TTC549 (cell line): ENCODE data around the gene CEP152.

Source experiments
- FAIRE-seq: peaks from 2 replicates; lab custom pipeline; 2012; peaks lifted over from hg19 to GRCh38; lab: Jason Lieb, UNC

CEP152 gene

DNA sequence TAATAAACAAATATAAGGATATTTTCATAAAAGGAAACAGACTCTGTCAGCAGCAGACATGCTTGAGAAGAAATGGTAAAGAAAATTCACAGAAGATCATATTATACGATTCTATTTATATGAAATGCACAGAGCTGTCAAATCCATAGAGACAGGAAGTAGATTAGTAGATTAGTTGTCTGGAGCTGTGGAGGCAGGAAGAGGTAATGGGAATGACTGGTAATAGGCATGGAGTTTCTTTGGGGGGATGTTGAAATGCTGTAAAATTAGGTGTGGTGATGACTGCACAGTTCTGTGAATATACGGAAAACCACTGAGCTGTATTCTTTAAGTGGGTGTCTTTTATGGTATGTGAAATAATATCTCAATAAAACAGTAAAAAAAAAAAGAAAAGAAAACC is 35.3 kb downstream of the CEP152 start:
- FAIRE-seq: no peak

DNA sequence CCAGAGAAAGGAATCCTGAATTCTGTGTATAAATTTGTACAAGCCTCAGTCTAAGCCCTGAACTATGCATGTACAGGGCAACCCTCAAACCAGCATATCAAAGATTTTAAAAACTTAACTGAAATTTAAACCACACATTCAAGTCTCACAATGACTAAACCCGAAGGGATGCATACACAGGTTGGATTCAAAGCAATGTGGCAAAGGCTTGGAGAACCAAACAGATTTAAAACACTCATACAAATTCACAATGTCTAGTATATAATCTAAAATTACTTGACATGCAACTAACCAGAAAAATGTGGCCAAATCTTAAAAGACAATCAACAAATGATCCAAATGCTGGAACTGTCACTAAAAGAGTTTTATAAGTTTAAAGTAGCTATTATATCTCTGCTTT is 36.4 kb downstream of the CEP152 start:
- no peak for FAIRE-seq

DNA sequence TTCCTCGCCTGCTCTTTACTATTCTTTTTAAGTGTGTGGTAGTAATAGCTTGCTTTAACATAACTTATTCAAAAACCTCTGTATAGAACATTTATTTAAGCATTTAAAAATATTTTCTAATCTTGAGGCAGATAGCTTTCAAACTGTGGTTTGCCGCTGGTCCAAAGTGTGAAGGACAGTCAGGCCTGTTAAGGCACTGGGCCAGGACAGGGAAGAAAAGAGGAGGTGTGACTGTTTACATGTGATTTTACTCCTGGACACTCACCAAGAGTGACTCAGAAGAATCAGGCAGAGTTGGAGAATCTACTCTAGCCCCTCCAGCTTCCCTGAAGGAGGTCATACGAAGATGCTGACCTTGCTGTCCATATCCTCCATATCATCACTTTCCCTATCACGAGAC is 44.7 kb downstream of the CEP152 start:
- FAIRE-seq: no peak

DNA sequence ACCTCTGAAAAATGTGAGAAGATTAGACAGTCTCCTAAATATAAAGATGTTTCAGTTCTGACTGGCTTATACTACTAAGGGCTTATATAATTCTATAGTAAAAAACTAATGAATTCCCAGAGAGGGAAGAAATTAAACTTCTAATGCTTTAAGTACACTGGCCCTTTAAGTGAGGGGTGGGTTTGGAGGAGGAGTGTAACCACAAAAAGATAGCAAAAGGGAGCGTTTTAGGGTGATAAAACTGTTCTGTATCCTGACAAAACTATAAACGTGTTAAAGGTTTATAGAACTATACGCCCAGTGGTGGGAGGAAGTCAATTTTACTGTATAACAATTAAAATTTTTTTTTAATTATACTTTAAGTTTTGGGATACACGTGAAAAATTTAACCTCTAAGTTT is 45.8 kb downstream of the CEP152 start:
- FAIRE-seq: no peak

DNA sequence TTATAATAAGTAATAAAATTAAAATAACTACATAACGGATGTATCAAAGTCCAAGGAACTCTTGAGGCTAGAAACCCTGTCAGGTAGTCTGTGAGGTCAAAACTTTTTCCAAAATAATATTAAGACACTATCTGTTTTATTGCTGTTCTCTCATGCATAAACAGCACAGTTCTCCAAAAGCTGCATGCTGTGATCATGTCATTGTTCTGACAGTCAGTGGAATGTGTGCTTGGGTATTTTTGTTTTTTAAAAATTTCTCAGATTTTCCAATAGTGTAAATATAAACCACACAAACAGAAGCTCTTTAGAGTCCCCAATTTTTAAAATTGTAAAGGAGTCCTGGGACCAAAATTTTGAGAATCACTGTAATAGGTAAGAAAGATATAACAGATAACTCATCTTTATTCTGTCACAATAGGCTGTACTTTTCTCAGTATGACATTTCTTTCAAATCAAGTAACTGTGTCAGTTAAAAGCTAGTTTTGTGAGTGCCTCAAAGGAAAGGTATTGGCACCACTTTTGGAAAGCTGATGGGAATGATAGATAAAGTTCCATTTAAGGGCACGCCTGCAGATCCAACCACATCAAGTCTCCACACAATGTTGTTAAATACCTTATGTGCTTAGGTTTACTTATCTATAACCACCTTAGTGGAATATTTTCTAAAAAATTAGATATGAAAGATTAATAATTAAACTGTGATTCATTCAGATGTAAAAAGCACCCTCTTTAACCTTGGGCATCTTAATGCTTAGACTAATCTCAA is 49.3 kb downstream of the CEP152 start:
- no peak for FAIRE-seq

DNA sequence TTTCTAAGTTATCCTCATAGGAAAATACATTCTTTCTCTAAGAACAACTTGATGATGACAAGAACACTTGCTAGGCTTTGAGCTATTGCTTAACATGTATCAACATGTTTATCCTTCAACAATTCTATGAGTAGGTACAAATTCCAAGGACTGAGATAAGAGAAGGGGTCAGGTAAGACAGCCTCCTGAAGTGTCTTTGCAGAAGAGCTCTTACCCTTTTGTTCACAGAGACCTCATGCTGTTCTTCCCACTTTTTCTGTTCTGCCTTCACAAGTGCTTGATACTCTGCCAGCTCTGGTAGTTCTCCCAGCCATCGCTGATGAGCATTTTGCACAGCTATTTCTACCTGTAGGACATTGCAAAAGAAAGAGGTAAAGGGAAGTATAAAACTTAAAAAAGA is 50.9 kb downstream of the CEP152 start:
- no peak for FAIRE-seq

DNA sequence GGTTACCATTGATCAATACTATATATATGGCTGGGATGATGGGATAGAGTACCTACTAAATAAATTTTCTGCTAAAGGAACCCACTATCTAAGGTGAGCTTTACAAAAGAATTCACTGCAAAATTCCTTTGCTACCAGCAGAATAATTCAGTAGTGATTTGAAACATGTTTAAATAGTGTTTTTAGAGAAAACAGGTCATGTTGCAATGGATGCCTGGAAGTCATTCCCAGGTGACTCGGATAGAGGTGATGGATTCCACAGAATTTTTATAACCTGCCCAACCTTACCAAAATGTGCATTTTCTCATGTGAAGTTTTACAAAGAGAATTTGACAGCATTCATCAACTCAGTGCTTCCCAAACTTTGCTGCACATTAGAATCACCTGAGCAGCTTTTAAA is 53.2 kb downstream of the CEP152 start:
- FAIRE-seq: no peak

DNA sequence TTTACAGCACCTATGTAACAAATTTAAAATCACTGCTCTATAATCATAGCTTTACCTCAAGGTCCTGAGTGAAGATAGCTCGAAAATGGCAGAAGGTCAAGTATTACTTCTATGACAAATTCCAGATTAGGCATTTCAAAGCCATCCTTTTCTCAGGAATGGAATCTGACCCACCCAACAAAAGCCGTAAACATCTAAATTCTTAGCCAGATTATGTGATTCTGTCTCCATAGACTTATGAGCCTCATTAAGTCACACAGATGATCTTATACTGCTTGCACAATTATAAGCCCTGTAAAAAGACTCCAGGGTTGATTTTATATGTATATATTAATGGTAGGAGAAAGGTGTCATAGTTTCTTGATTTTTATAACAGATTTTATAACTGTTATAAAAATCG is 56.9 kb downstream of the CEP152 start:
- FAIRE-seq: no peak

DNA sequence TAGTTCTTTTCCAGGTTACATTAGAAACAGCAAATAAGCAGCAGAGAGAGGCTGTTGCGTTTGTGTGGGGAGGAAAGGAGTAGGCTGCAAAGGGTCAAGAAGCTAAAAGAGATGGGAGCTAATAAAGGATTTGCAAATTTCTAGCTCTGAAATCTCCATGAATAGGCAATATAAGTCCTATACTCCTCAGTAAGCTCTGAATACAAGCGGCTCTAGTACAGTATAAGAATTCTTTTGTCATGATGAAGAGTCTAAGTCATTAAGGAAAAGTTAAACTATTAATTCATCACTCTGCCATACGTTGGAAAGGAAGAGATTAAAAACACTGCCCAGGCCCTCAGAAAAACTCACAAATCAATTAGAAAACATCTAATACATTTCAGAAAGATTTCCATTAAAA is 59.3 kb downstream of the CEP152 start:
- no peak for FAIRE-seq

DNA sequence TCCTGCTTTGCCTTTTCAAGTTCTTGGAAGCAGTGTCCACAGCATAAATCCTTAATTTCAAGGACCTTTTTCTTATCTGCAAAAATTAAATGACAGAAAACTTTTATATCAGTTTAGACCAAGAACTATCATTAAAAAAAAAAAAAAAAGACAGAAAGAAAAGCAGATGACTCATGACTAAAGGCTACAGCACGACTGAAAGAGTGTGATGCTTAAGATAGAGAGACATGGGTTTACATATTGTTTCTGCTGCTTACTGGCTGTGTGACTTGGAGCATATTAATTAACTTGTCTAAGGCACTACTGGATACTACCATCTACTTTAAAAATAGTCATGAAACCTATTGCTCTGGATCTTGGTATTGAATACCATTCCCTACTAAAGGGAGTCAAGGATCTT is 62.3 kb downstream of the CEP152 start:
- FAIRE-seq: no peak

DNA sequence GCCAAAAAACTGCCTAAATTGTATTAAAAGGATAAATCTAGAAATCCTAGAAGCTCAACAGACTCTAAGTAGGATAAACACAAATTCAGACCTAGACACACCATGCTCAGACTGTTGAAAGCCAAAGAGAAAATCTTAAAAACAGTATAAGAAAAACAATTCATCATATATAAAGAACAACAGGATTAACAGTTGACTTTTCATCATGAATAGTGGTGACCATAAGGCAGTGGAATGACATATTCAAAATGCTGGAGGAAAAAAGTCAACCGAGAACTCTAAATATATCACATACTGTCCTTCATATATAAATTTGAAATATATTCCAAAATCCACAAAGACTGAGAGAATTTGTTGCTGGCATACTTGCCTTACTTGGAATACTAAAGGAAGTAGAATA is 77.3 kb downstream of the CEP152 start:
- FAIRE-seq: no peak

DNA sequence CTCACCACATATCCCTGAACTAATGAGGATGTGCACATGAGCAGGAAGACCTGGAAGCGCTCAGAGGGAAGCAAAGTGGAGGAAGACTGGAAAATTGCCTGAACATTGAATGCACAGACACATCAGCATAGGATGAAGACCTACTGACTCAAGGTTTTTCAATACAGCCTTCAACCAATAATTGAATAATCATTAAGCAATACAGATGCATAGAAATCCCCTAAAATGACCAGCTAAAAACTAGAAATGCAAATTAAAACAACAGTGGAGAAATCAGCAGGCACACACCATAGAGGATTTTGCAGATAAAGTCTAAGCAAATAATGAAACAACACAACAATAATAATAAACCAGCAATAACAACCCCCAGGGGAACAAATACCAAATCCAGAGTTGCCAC is 80.4 kb downstream of the CEP152 start:
- FAIRE-seq: no peak

DNA sequence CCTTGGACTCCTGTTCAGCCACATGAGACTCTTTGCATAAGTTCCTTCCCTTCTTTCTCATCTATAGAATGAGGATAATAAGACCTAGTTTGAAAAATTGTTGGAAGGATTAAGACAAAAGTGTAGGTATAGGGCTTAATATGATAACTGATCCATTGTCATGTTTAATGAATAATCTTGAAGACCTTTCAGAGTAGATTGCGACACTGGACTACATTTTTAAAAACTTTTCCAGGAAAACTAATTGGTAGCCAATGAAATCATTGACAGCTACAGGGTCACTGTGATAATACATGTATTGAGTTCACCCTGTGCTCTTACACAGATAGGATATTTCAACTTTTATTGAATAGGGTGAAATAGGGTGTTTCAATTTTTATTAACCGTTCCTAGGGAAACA is 86.9 kb downstream of the CEP152 start:
- FAIRE-seq: no peak

DNA sequence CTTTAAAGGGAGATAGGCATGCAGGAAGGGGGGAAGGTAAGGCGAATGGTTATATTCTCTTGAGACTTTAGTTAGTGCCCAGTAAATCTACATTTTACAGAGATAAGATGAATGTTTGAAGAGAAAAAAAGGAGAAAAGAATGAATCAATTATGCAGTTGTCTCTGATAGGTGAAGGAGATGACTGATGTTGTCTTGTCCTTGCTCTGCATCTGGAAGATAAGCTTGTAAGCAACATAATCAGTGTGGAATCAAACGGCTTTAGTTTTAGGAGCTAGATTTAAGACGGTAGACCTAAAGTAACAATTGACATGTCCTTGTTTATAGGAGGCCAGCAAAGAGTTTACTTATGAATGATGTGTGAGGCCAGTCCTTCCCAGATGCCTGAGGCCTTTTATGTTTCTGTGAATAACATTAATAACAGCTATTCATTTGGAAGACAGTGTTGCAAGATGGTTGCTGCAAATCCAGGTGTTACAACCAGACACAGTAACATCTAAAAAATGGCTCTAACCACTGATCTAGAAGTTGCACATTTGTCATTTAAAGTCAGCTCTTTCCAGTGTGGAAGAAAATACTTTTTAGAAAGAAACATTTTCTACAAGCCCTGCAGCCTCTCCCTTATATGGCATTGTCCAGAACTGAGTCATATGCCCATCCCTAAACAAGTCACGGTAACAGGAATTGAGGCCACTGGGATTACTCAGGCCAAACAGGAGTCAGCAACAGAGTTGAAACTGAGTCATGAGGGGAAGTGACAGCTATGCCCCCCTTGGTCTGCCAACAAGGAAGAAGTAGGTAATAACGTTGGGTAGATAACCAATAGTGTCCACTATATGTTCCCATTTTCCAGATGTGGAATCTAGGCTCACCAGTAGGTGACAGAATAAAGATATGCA is 87.9 kb downstream of the CEP152 start:
- no peak for FAIRE-seq

DNA sequence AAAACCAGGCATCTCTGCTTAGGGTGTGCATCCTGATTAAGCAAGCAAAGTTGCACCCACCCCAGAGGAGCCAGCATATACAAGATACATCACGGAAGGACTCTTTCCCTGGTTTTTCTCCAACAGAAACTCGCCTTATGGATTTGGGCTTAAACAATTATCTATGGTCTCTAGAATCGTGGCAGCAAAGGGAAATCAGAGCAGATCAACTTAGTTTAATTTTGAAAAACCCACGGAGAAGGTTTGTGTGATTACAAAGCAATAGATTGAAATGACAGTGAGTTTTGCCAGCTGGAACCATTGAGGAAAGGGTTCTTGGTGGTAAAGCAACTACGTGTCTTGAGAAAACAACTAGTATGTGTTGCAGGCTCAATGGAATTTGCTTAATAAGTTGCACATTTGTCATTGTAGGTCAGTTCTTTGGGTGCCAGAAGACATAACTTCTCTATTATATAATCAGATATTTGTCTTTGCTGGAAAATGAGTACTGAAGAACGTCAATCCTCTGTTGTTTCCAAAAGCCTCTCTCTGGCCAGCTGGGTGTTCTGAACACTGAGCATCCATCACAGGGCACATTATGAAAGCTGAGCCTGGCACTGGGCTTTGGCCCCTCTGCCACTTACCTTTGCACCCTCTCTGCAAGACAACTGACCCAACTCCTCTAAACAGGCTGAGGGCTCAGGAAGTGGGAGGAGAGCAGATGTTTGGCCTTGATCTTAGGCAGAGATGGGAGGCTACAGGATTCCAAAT is 89.6 kb downstream of the CEP152 start:
- FAIRE-seq: no peak

DNA sequence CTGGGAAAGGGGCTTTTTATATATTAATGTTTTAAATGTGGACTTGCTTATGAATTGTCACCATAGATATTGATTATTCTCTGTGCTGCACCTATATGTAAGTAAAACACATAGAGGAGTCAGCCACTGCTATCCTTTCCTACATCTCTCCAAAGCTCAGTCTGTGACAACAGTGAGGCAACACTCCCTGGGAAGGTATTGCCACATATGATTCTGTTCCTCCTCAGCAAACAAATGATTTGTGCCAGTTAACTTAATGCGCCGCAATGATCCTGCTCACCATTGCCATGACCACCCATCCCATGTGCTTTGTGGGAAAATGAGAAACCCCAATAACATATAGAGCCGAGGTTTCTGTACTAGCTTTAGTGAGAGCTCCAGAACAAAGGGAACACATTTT is 90.2 kb downstream of the CEP152 start:
- FAIRE-seq: no peak

DNA sequence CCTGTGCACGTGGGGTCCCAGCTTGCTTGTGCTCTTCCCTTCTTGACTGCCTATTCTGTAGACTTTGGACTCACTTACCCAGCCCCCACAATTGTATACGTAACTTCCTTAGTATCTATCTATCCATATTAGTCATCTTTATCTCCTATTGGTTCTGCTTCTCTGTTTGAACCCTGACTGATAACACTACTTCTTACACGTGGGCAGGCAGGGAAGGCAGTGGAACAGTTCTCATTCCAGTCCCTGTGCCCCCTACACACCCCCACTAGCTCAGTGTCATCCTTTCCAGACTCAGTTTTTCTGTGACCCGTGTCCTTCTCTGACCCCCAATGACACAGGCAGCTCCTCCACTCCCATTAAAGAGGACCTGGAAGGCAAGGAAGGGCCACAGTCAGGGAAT is 91.2 kb downstream of the CEP152 start:
- no peak for FAIRE-seq

DNA sequence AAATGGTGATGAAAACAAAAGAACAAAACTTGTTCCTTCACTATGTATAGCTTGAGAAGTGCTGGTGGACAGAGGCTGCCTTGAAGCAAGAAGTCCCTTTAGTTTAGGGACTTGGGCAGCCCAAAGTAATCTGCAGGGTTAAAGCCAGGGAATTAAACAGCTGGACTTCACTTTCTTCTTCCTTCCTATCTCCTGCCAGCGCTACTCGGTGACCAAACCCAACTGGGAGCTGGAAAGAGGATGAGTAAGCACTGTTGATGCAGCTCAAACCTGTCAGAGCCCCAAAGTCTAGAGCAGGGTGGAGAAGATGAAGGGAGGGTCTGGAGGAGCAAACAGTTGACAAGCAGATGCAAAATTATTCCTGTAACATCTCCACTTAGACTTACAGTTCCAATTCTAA is 92.2 kb downstream of the CEP152 start:
- no peak for FAIRE-seq

DNA sequence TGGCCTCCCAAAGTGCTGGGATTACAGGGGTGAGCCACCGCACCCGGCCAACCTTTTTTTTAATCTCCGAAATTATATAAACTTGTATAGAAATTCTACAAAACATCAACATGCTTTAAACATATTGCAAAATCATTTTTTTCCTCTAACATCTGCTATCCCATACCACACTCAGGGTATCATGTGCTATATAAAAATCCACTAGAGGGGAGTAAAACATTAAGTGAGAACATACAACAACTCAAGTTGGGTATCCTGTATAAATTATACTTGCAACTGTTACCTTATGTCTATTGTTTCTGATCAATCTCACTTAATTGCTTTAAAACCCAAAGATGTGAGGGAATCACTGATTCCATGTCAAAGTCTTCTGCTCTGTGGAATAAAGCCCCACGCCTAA is 93.4 kb downstream of the CEP152 start:
- FAIRE-seq: no peak

DNA sequence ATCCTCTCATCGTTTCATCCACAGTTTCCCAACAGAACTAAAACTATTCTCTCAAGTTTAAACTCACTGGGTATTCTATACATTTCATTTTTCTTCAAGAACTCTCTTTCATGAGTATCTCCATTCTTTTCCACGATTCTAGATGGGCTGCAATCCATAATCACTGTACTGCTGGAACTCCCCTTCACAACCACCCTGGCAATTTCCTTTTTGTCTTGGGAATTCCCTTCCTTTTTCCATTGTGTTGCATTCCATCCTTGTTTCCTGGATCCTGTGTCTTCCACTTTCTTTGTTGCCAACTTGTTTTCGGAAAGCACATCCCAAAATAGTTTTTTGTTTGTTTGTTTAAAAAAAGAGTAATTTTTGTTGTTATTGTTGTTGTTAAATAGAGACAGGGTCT is 98.3 kb downstream of the CEP152 start:
- no peak for FAIRE-seq

DNA sequence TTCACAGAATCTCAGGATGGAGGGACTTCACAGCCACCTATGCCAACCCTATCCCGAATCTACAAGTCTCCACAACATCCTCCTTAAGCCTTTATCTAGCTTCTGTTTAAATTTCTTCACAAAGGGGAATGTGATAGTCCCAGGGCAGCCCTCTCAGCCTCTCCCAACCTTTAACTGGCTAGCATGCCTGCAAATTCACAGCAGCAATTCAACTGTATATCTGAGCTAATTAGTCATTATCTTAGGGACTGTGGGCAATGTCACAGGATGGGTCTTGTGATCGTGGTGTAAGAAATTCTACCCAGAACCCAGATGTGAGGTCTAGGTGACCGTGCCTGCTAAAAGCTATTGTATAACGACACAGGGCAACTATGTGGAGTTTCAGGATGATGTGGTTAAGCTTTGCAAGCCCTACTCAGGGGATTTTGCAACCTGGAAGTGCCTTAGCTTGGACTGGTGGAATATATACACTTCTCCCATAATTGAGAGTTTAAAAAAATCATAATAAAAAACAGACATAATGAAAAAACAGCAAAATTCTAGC is 99.8 kb downstream of the CEP152 start:
- FAIRE-seq: no peak

DNA sequence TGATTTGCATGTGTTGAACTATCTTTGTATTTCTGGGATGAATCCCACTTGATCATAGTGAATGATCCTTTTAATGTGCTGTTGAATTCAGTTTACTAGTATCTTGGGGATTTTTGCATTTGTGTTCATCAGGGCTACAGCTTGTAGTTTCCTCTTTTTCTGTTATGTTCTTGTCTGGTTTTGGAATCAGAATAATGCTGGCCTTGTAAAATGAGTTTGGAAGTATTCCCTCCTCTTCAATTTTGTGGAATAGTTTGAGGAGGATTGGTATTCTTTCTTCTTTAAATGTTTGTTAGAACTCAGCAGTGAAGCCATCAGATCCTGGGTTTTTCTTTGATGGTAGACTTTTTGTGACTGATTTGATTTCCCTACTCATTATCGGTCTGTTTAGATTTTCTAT is 102.2 kb downstream of the CEP152 start:
- FAIRE-seq: no peak

DNA sequence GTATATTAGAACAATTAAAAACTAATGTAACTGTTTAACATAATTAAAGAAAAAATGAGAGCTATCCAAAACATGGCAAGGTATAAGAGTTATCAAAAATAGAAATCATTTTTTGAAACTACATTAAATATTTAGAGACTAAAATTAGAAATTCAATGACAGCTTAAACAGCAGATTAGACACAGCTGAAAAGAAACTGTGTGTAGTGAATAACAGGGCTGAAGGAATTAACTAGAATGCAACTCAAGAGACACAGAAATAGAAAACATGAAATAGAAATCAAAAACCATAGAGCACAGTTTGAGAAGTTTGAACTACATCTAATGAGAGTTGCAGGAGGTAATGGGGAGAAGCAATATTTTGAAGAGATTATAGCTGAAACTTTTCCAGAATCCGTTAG is 105.5 kb downstream of the CEP152 start:
- FAIRE-seq: no peak
